Aorta (tissue), 5 donors: ENCODE data around the gene KPRP. TPM values are rescaled to one million over a fixed set of nuclear protein-coding genes. Genes with fewer than 3 reads are reported as not detected.

ENCODE experiments used
- ATAC-seq: fragments of 200-7000 bp; cut with Tn5 transposase; one replicate; pipeline ENCODE4 v1.9.1; 2022; ENCODE audit warnings: moderate library complexity; ENCODE audit not compliant: low FRiP score
- DNase-seq, 2 donors: peaks; one replicate each; pipeline ENCODE4 v3.0.0-alpha.2; 2020
- H3K27ac ChIP-seq, 2 donors: one replicate each; pipeline ENCODE4 v1.5.1; 2013; ENCODE audit warnings: low read length in 2 of 2, mild to moderate bottlenecking in 2 of 2, moderate library complexity in 2 of 2, control low read depth in 1 of 2, inconsistent platforms in 1 of 2, low read depth in 1 of 2
- H3K27me3 ChIP-seq, 2 donors: one replicate each; pipeline ENCODE4 v1.6.1; 2013; ENCODE audit warnings: control low read depth in 1 of 2, low read length in 1 of 2, mild to moderate bottlenecking in 1 of 2, moderate library complexity in 1 of 2; ENCODE audit not compliant: insufficient read depth in 2 of 2, control insufficient read depth in 1 of 2
- H3K36me3 ChIP-seq, 2 donors: one replicate each; pipeline ENCODE4 v1.6.1; 2013; ENCODE audit warnings: control low read depth in 1 of 2, low read length in 1 of 2, mild to moderate bottlenecking in 1 of 2; ENCODE audit not compliant: insufficient read depth in 2 of 2, control insufficient read depth in 1 of 2
- H3K4me1 ChIP-seq, 2 donors: one replicate each; pipeline ENCODE4 v1.6.1; 2013; ENCODE audit warnings: low read length in 2 of 2, control low read depth in 1 of 2, mild to moderate bottlenecking in 1 of 2, moderate library complexity in 1 of 2; ENCODE audit not compliant: insufficient read depth in 2 of 2, control insufficient read depth in 1 of 2
- H3K4me3 ChIP-seq, 2 donors: one replicate each; pipeline ENCODE4 v1.5.1; 2013; ENCODE audit warnings: low read length in 2 of 2, control low read depth in 1 of 2, mild to moderate bottlenecking in 1 of 2
- H3K9me3 ChIP-seq: one replicate; pipeline ENCODE4 v1.6.1; 2013; ENCODE audit warnings: mild to moderate bottlenecking, low read length; ENCODE audit not compliant: control insufficient read depth
- WGBS, 2 donors: extraction: QIAGEN DNeasy Blood & Tissue Kit; methylation state at CpG; one replicate each; pipeline ENCODE4 v1.1.7; 2013; 5-methylcytosine and 5-hydroxymethylcytosine counted together
- intact Hi-C, 2 donors: fragments of 100-400 bp; cut with DNase I; formaldehyde crosslinking; loops; one replicate each; pipeline versions ENCODE4 v1.14.2 to v1.15.0; 2022
- polyA plus RNA-seq, 2 donors: library from polyadenylated mRNA; stranded (reverse); fragments of 200-250 nt; gene quantifications; one replicate each; pipeline ENCODE4 v1.2.3, GENCODE V29; 2013
- total RNA-seq, 2 donors: library from RNA; stranded (reverse); fragmentation: NEBNext Ultra II Directional; extraction: Animal tissue kit (Norgen Biotek cat#: 25700); gene quantifications; one replicate each; pipeline ENCODE4 v1.2.1, GENCODE V29; 2021
- donor health status: healthy with polysubstance abuse.
- donor health status: Bipolar disorder and iron deficiency.
- donor health status: DM: no; HTN: no; CAD: no.
- donor health status: DM: no; HTN: no; CAD: no.
- donor health status: DM: yes; HTN: yes; CAD: no.

KPRP gene
- total and polyA plus RNA-seq, 4 donors: not detected

DNA sequence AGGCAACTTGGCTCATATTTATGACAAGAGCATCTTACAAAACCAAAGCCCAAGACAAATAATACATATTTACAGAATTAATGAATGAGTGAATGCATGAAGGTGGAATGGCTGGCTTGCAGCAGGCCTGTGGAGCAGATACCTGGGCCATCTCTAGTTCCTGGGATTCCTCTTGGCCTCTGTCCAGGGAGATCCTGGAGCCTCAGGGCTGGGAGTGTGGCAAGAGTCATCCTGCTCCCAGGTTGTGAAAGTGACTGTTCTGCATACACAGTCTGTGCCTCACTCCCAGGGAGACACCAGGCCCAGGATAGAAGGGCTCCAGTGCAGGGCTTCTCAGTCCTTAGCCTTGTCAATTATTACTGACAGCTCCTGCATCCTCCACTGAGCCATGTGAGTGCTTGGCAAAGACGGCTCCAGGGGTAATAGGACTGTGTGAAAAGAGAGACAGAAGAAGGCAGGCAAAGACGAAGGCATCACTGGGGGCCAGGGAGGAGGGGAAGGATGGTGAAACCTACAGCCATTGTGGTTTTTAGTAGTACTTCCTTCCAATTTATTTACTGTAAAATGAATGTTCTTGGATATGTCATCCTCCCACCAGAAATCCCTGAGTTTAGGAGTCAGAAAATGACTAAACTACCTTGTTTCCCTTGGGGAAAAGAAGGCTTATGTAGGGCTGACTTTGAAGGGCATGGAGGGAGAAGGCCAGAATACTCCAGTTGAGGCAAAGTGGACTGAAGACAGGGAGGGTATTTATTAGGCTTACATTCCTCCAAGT, 14.3 kb upstream of the KPRP start:
- H3K27ac ChIP-seq: no peak overlapping the region
- DNase-seq (no peak), ATAC-seq (no peak)
- no peaks in the 10 kb centered on the region for H3K4me1 ChIP-seq
- no peak overlapping the region for H3K4me3 ChIP-seq
- H3K9me3 ChIP-seq: no peaks in the 10 kb centered on the region
- intact Hi-C loops: no loop called here
- WGBS, 2 donors: 43 to 71% methylated on average over 2 of the region's 2 CpGs
- H3K36me3 ChIP-seq: no peaks in the 10 kb centered on the region
- H3K27me3 ChIP-seq: no peaks in the 10 kb centered on the region

DNA sequence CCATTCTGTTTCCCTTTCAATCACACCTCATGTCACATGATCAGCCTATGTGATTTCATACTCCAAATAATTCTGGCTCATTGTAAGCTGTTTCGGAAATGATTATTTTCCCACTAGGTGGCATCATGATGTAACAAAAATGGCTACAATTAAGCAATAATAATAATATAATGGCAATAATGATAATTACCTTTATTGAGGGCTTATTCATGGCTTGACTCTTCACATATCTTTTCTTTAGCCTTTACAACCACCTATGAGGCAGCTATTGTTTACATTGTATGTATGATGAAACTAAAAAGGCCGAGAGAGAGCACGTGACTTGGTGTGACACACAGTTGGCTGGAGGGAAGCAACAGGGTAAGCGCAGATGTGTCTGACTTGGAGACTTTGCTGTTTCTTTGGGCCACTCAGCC, 12.5 kb upstream of the KPRP start:
- DNase-seq (no peak), ATAC-seq (no peak)
- Histone ChIP-seq H3K36me3 (no peaks in the 10 kb centered on the region), H3K27ac (no peak overlapping the region), H3K9me3 (no peaks in the 10 kb centered on the region), H3K4me3 (no peak overlapping the region), H3K27me3 (peaks cover 0 to 1% of the 10 kb centered on the region in 2 donors), H3K4me1 (no peaks in the 10 kb centered on the region)
- WGBS, 2 donors: 70 to 76% methylated on average over 4 of the region's 4 CpGs
- intact Hi-C loops: no loop called here

DNA sequence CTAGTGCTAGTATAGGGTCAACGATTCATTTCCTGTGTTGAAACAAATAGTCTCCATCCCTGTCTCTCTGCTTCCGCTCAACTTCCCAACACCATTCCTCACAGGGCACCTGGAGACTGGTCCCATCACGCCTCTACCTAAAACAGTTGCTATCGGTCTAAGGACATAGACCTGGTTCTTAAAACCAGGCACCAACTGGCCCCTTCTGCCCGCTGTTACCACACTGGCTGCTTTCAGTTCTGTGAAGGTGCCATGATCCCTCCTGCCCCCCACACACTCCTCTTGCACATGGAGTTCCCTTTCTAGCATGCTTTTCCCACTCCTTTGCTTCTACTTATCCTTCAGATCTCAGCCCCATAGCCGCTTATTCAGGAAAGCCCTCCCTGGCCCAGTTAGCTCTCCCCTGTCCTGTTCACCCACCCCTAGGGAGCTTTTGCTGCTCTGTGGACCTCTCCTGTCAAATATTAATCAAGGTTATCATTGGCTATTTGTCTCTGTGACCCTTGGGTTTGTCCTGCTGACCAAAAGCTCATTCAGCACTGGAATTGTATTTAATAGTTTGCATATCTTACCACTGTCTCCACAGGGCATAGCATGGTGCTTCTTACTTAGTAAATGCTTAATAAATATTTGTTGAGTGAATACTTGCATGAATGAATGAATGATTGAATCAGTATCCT, 11.9 kb upstream of the KPRP start:
- ATAC-seq (no peak), DNase-seq (no peak)
- peaks cover 0 to 3% of the 10 kb centered on the region in 2 donors for H3K27me3 ChIP-seq
- no peak overlapping the region for H3K27ac ChIP-seq
- intact Hi-C loops: no loop called here
- H3K4me1 ChIP-seq: no peaks in the 10 kb centered on the region
- H3K36me3 ChIP-seq: no peaks in the 10 kb centered on the region
- WGBS, 2 donors: 79 to 80% methylated on average over 6 of the region's 6 CpGs
- no peaks in the 10 kb centered on the region for H3K9me3 ChIP-seq
- no peak overlapping the region for H3K4me3 ChIP-seq

GRCh38 chr1:152747831-152748230, 10.0 kb upstream of the KPRP start:
- H3K27me3 ChIP-seq: peaks cover 0 to 3% of the 10 kb centered on the region in 2 donors
- H3K36me3 ChIP-seq: no peaks in the 10 kb centered on the region
- H3K4me3 ChIP-seq: no peak overlapping the region
- no peak for ATAC-seq
- no peaks in the 10 kb centered on the region for H3K4me1 ChIP-seq
- H3K9me3 ChIP-seq: no peaks in the 10 kb centered on the region
- WGBS, 2 donors: 35 to 56% methylated on average over 1 of the region's 1 CpG
- intact Hi-C loops: no loop called here
- no peak overlapping the region for H3K27ac ChIP-seq
- DNase-seq: no peak

DNA sequence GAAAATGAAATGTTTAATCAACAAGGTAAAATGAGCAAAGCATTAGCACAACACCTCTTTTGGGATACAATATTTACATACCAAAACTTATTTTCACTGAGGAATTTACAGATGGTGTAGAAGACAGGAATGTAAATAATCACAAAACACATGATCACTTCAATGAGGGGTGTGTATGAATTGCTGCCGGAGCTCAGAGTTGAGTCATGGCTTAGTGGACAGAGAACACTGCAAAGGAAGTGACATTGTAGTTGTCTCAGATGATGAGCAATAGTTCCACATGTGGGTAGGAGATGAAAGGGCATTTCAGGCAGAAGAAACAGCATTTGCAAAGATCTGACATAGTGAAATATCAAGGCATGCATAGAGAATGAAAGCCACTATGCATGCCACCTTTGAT, 5.6 kb upstream of the KPRP start:
- Histone ChIP-seq H3K27me3 (peaks cover 0 to 3% of the 10 kb centered on the region in 2 donors), H3K36me3 (no peaks in the 10 kb centered on the region), H3K27ac (no peak overlapping the region), H3K4me1 (no peaks in the 10 kb centered on the region), H3K9me3 (no peaks in the 10 kb centered on the region), H3K4me3 (no peak overlapping the region)
- intact Hi-C loops: no loop called here
- DNase-seq: no peak
- WGBS, 2 donors: 47 to 48% methylated on average over 1 of the region's 1 CpG
- ATAC-seq: no peak

- intact Hi-C loops: no loop called here
- ATAC-seq: no peak
- DNase-seq: no peak
- peaks cover 0 to 3% of the 10 kb centered on the region in 2 donors for H3K27me3 ChIP-seq
- no peaks in the 10 kb centered on the region for H3K4me1 ChIP-seq
- no peaks in the 10 kb centered on the region for H3K36me3 ChIP-seq
- no peaks in the 10 kb centered on the region for H3K9me3 ChIP-seq
- 36 to 55% methylated on average over 1 of the region's 1 CpG for WGBS, 2 donors
- no peak overlapping the region for H3K27ac ChIP-seq
- no peak overlapping the region for H3K4me3 ChIP-seq
Measured at GRCh38 chr1:152753586-152753985, 4.2 kb upstream of the KPRP start.

- ATAC-seq (no peak), DNase-seq (no peak)
- no peaks in the 10 kb centered on the region for H3K9me3 ChIP-seq
- intact Hi-C loops: no loop called here
- no peaks in the 10 kb centered on the region for H3K36me3 ChIP-seq
- 71% methylated on average over 1 to 2 of the region's 2 CpGs for WGBS, 2 donors
- H3K4me3 ChIP-seq: no peak overlapping the region
- H3K27ac ChIP-seq: no peak overlapping the region
- H3K4me1 ChIP-seq: no peaks in the 10 kb centered on the region
- no peaks in the 10 kb centered on the region for H3K27me3 ChIP-seq
Measured at GRCh38 chr1:152756872-152757271, 953 bp upstream of the KPRP start.

DNA sequence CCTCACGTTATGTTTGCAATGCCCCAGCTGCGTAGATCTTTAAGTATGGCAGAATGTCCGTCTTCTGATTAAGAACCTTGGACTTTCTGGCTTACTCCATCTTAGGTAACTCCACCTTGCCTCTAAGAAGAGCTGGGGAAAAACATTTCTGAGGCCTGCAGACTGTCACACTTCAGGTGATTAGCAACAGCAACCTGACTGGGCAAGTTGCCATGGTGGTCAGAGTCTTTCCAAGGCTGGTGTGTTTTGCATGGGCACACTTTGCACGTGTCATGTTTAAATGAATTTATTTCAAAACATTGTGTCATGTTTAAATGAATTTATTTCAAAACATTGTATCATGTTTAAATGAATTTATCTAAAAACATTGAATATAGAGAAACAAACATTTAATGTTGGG, 811 bp downstream of the KPRP start:
- 77% methylated on average over 4 of the region's 4 CpGs for WGBS, 2 donors
- no peak for DNase-seq
- Histone ChIP-seq H3K27me3 (no peaks in the 10 kb centered on the region), H3K27ac (no peak overlapping the region), H3K4me3 (no peak overlapping the region), H3K36me3 (no peaks in the 10 kb centered on the region), H3K9me3 (no peaks in the 10 kb centered on the region), H3K4me1 (no peaks in the 10 kb centered on the region)
- no peak for ATAC-seq
- intact Hi-C loops: no loop called here
